H9 (cell line): ENCODE results near the gene PDE1A. TPM values are rescaled to one million over a fixed set of nuclear protein-coding genes. Genes with fewer than 3 reads are reported as not detected.

Experiments
- DNase-seq: peaks from one replicate; pipeline ENCODE4 v3.0.0-alpha.2; 2017
- H2AFZ ChIP-seq: one replicate; pipeline ENCODE4 v1.6.1; 2013; ENCODE audit warnings: mild to moderate bottlenecking, low read length, control low read depth, moderate library complexity
- H2AK5ac ChIP-seq: 2 replicates; pipeline ENCODE4 v1.6.1; 2013; ENCODE audit warnings: low read length, control low read depth, mixed read lengths; ENCODE audit not compliant: insufficient read length
- H2BK120ac ChIP-seq: one replicate; pipeline ENCODE4 v1.6.1; 2013; ENCODE audit warnings: low read depth, mild to moderate bottlenecking, low read length, control low read depth, inconsistent platforms; ENCODE audit not compliant: poor library complexity, severe bottlenecking
- H2BK12ac ChIP-seq: 2 replicates; pipeline ENCODE4 v1.6.1; 2013; ENCODE audit warnings: low read length, control low read depth, mixed read lengths, low read depth; ENCODE audit not compliant: insufficient read length
- H2BK15ac ChIP-seq: 2 replicates; pipeline ENCODE4 v1.6.1; 2013; ENCODE audit warnings: low read depth, low read length, control low read depth
- H2BK20ac ChIP-seq: one replicate; pipeline ENCODE4 v1.6.1; 2013; ENCODE audit warnings: low read depth, mild to moderate bottlenecking, low read length, control low read depth, inconsistent platforms; ENCODE audit not compliant: poor library complexity, severe bottlenecking
- H2BK5ac ChIP-seq: 2 replicates; pipeline ENCODE4 v1.6.1; 2013; ENCODE audit warnings: low read length, control low read depth, mixed read lengths; ENCODE audit not compliant: insufficient read length
- H3K14ac ChIP-seq: 2 replicates; pipeline ENCODE4 v1.6.1; 2013; ENCODE audit warnings: low read length, control low read depth; ENCODE audit not compliant: insufficient read depth
- H3K18ac ChIP-seq: 2 replicates; pipeline ENCODE4 v1.6.1; 2013; ENCODE audit warnings: low read depth, mild to moderate bottlenecking, mixed read lengths, low read length, control low read depth; ENCODE audit not compliant: insufficient read length
- H3K23ac ChIP-seq: 2 replicates; pipeline ENCODE4 v1.6.1; 2013; ENCODE audit warnings: low read length, control low read depth, mixed read lengths, low read depth; ENCODE audit not compliant: insufficient read length
- H3K23me2 ChIP-seq: 2 replicates; pipeline ENCODE4 v1.6.1; 2013; ENCODE audit warnings: low read depth, mild to moderate bottlenecking, mixed read lengths, low read length, control low read depth; ENCODE audit not compliant: insufficient read length, poor library complexity, severe bottlenecking
- H3K27ac ChIP-seq: 2 replicates; pipeline ENCODE4 v1.5.1; 2013; ENCODE audit warnings: low read length, control low read depth, mixed read lengths, low read depth; ENCODE audit not compliant: insufficient read length
- H3K27me3 ChIP-seq: 2 replicates; pipeline ENCODE4 v1.6.1; 2013; ENCODE audit warnings: low read length, control low read depth, inconsistent platforms; ENCODE audit not compliant: insufficient read depth
- H3K4ac ChIP-seq: 2 replicates; pipeline ENCODE4 v1.6.1; 2013; ENCODE audit warnings: low read depth, mild to moderate bottlenecking, control low read depth, inconsistent platforms, low read length, moderate library complexity
- H3K4me1 ChIP-seq: 2 replicates; pipeline ENCODE4 v1.6.1; 2013; ENCODE audit warnings: low read length, control low read depth, inconsistent platforms; ENCODE audit not compliant: insufficient read depth
- H3K4me2 ChIP-seq: 2 replicates; pipeline ENCODE4 v1.6.1; 2013; ENCODE audit warnings: low read length, control low read depth, mixed read lengths; ENCODE audit not compliant: insufficient read length, insufficient read depth
- H3K56ac ChIP-seq: 2 replicates; pipeline ENCODE4 v1.6.1; 2013; ENCODE audit warnings: low read depth, mild to moderate bottlenecking, mixed read lengths, low read length, control low read depth; ENCODE audit not compliant: insufficient read length
- H3K79me1 ChIP-seq: 2 replicates; pipeline ENCODE4 v1.6.1; 2013; ENCODE audit warnings: low read depth, mild to moderate bottlenecking, moderate library complexity, low read length, control low read depth, inconsistent platforms; ENCODE audit not compliant: insufficient read depth, poor library complexity, severe bottlenecking
- H3K79me2 ChIP-seq: 2 replicates; pipeline ENCODE4 v1.6.1; 2013; ENCODE audit warnings: low read length, control low read depth, inconsistent platforms; ENCODE audit not compliant: insufficient read depth
- H3K9ac ChIP-seq: 2 replicates; pipeline ENCODE4 v1.6.1; 2013; ENCODE audit warnings: low read length, control low read depth, mixed read lengths; ENCODE audit not compliant: insufficient read length; ENCODE audit errors: extremely low read depth
- H3K9me3 ChIP-seq: one replicate; pipeline ENCODE4 v1.6.1; 2013; ENCODE audit warnings: low read depth, low read length, inconsistent platforms; ENCODE audit not compliant: control insufficient read depth
- H3T11ph ChIP-seq: one replicate; pipeline ENCODE4 v1.6.1; 2013; ENCODE audit warnings: mild to moderate bottlenecking, low read length, control low read depth, inconsistent platforms
- H4K20me1 ChIP-seq: one replicate; pipeline ENCODE4 v1.6.1; 2013; ENCODE audit not compliant: control insufficient read depth, insufficient read length, insufficient read depth
- H4K5ac ChIP-seq: 2 replicates; pipeline ENCODE4 v1.6.1; 2013; ENCODE audit warnings: low read depth, mild to moderate bottlenecking, mixed read lengths, low read length, control low read depth; ENCODE audit not compliant: insufficient read length
- H4K8ac ChIP-seq: replicated peaks from 2 replicates; pipeline ENCODE4 v1.6.1; 2013; ENCODE audit warnings: low read length, control low read depth, mixed read lengths, low read depth; ENCODE audit not compliant: insufficient read length
- H4K91ac ChIP-seq: 2 replicates; pipeline ENCODE4 v1.6.1; 2013; ENCODE audit warnings: low read depth, mild to moderate bottlenecking, moderate library complexity, mixed read lengths, low read length, control low read depth; ENCODE audit not compliant: insufficient read length
- H3K27ac Mint-ChIP-seq, 3 experiments: 2 replicates in 2 of 3; 3 replicates in 1 of 3; pipeline ENCODE4 v1.8.0; 2020 to 2021; ENCODE audit warnings: mixed read lengths in 3 of 3, mild to moderate bottlenecking in 1 of 3, moderate library complexity in 1 of 3
- H3K27me3 Mint-ChIP-seq: 2 replicates; pipeline ENCODE4 v1.8.0; 2021; ENCODE audit warnings: low read depth, mild to moderate bottlenecking, moderate library complexity, mixed read lengths
- H3K36me3 Mint-ChIP-seq, 3 experiments: 2 replicates in 2 of 3; 3 replicates in 1 of 3; pipeline ENCODE4 v1.8.0; 2020 to 2021; ENCODE audit warnings: low read depth in 3 of 3, mixed read lengths in 3 of 3; ENCODE audit not compliant: insufficient read depth in 1 of 3
- H3K4me1 Mint-ChIP-seq, 2 experiments: 2 replicates each; pipeline ENCODE4 v1.8.0; 2020; ENCODE audit warnings: mixed read lengths in 2 of 2
- H3K4me3 Mint-ChIP-seq, 2 experiments: 2 replicates in 1 of 2; 3 replicates in 1 of 2; pipeline ENCODE4 v1.8.0; 2020 to 2021; ENCODE audit warnings: mild to moderate bottlenecking in 2 of 2, mixed read lengths in 2 of 2, moderate library complexity in 1 of 2
- H3K9me3 Mint-ChIP-seq, 2 experiments: 2 replicates in 1 of 2; 3 replicates in 1 of 2; pipeline ENCODE4 v1.8.0; 2020; ENCODE audit warnings: mild to moderate bottlenecking in 2 of 2, mixed read lengths in 2 of 2, moderate library complexity in 1 of 2
- CTCF ChIP-seq: fragments of 200-600 bp; sonication (generic); conservative IDR thresholded peaks from 3 replicates; pipeline ENCODE4 v1.8.0; 2021; ENCODE audit warnings: antibody characterized with exemption, mild to moderate bottlenecking
- WGBS: extraction: QIAGEN DNeasy Blood & Tissue Kit; methylation state at CpG from one replicate; pipeline ENCODE4 v1.1.7; 2013; ENCODE audit warnings: missing lambda C conversion rate, low lambda C conversion rate, mixed read lengths; ENCODE audit not compliant: insufficient read length; ENCODE audit errors: extremely low coverage; 5-methylcytosine and 5-hydroxymethylcytosine counted together
- total RNA-seq: library from RNA; stranded (reverse); gene quantifications from 2 replicates; pipeline ENCODE4 v1.2.1, GENCODE V29; 2021

PDE1A gene
- total RNA-seq, 1 experiment from 2014 or later = 0.11 TPM

- Mint-ChIP-seq H3K27me3 (no peaks in the 10 kb centered on the region), H3K4me3 (no peak overlapping the region), H3K4me1 (no peaks in the 10 kb centered on the region), H3K36me3 (no peaks in the 10 kb centered on the region), H3K27ac (no peak overlapping the region), H3K9me3 (no peaks in the 10 kb centered on the region; a peak in 1 of 5 replicates)
- no peak overlapping the region for H2AK5ac ChIP-seq
- no peaks in the 10 kb centered on the region for H3K79me1 ChIP-seq
- H3K27me3 ChIP-seq = no peaks in the 10 kb centered on the region
- no peak overlapping the region for H3K9ac ChIP-seq
- H3K23ac ChIP-seq = no peak overlapping the region
- no peaks in the 10 kb centered on the region for H3K4me1 ChIP-seq
- H4K91ac ChIP-seq = no peak overlapping the region
- no peaks in the 10 kb centered on the region for H3K9me3 ChIP-seq
- H3K4ac ChIP-seq = no peak overlapping the region
- WGBS = no CpG with 5 or more reads among the region's 4 CpGs
- H4K20me1 ChIP-seq = no peaks in the 10 kb centered on the region
- H3K14ac ChIP-seq = no peak overlapping the region
- H2BK20ac ChIP-seq = no peak overlapping the region
- H2BK120ac ChIP-seq = no peak overlapping the region
- TF ChIP-seq CTCF = no peak
- no peak overlapping the region for H2BK12ac ChIP-seq
- no peak overlapping the region for H4K8ac ChIP-seq
- DNase-seq = no peak
- no peak overlapping the region for H3K27ac ChIP-seq
- H4K5ac ChIP-seq = no peak overlapping the region
- H3K4me2 ChIP-seq = no peak overlapping the region
- H3K56ac ChIP-seq = no peak overlapping the region
- H2BK15ac ChIP-seq = no peak overlapping the region
- no peak overlapping the region for H2AFZ ChIP-seq
- H3K79me2 ChIP-seq = no peaks in the 10 kb centered on the region
- no peaks in the 10 kb centered on the region for H3K23me2 ChIP-seq
- no peak overlapping the region for H2BK5ac ChIP-seq
- no peak overlapping the region for H3T11ph ChIP-seq
- no peak overlapping the region for H3K18ac ChIP-seq
These were observed 29.9 kb upstream of the PDE1A start for GRCh38 chr2:182456784-182457183.
